GM12892 (cell line): Measurements from ENCODE around the gene HLA-G.
"Not testable (repeated sequence)": the region's sequence is repeated elsewhere in the genome, so short reads cannot be mapped to it uniquely, and the experiment has no call there.

Experiments
- POLR2A ChIP-seq: IDR thresholded peaks from 2 replicates; pipeline ENCODE4 v1.6.1; 2011; ENCODE audit warnings: low read depth, low read length, control low read depth
- POLR2AphosphoS5 ChIP-seq: IDR thresholded peaks from 2 replicates; pipeline ENCODE4 v1.6.1; 2011; ENCODE audit warnings: low read depth, low read length, control low read depth
- TAF1 ChIP-seq: IDR thresholded peaks from 2 replicates; pipeline ENCODE4 v1.6.1; 2011; ENCODE audit warnings: low read depth, mild to moderate bottlenecking, control low read depth, low read length, borderline replicate concordance

- not testable (repeated sequence) for TF ChIP-seq POLR2A, POLR2AphosphoS5, TAF1
Observed at GRCh38 chr6:29780019-29780698, 47.5 kb upstream of the HLA-G start.
